Prostate gland (tissue), 2 donors: ENCODE data around the gene PRDX4. TPM values are rescaled to one million over a fixed set of nuclear protein-coding genes. Genes with fewer than 3 reads are reported as not detected.
A peak's percentile ranks its signal among the peaks of the same experiment; 100 is the strongest.

ENCODE experiments used
- DNase-seq: peaks from one replicate; pipeline ENCODE4 v3.0.0-alpha.2; 2019; ENCODE audit warnings: low spot score
- H3K27ac ChIP-seq, 2 donors: fragments of 200-600 bp; sonication (generic); 2 replicates each; pipeline ENCODE4 v1.5.1; 2017 to 2019
- H3K27me3 ChIP-seq: fragments of 200-600 bp; sonication (generic); replicated peaks from 2 replicates; pipeline ENCODE4 v1.5.1; 2019; ENCODE audit not compliant: insufficient read depth
- H3K36me3 ChIP-seq, 2 donors: fragments of 200-600 bp; sonication (generic); 1 replicate in 1 of 2; 2 replicates in 1 of 2; pipeline versions ENCODE4 v1.5.1 to v1.8.1; 2017 to 2019
- H3K4me1 ChIP-seq: fragments of 200-600 bp; sonication (generic); replicated peaks from 2 replicates; pipeline ENCODE4 v1.5.1; 2019
- H3K4me3 ChIP-seq, 2 donors: fragments of 200-600 bp; sonication (generic); 2 replicates each; pipeline ENCODE4 v1.5.1; 2017 to 2019
- H3K9me3 ChIP-seq: fragments of 200-600 bp; sonication (generic); 2 replicates; pipeline ENCODE4 v1.5.1; 2017
- POLR2A ChIP-seq: fragments of 450-650 bp; IDR thresholded peaks from one replicate; pipeline ENCODE4 v1.6.1; 2016; ENCODE audit warnings: antibody characterized with exemption, mild to moderate bottlenecking
- POLR2AphosphoS5 ChIP-seq: sonication (generic); formaldehyde crosslinking; IDR thresholded peaks from one replicate; pipeline ENCODE4 v1.6.1; 2017; ENCODE audit warnings: antibody characterized with exemption
- WGBS: methylation state at CpG from one replicate; pipeline ENCODE4 v1.1.5; 2018; 5-methylcytosine and 5-hydroxymethylcytosine counted together
- intact Hi-C: fragments of 100-400 bp; cut with DNase I; formaldehyde crosslinking; loops from one replicate; pipeline ENCODE4 v1.14.2; 2022
- total RNA-seq, 2 donors: library from RNA; depleted of rRNA; stranded (reverse); fragments of >200 nt; gene quantifications; one replicate each; pipeline ENCODE4 v1.1.0, GENCODE V29; 2016
- TF ChIP-seq, protein P1 (sequence below), 4 experiments: fragments of 200-600 bp in 2 of 4; fragments of 450-650 bp in 2 of 4; sonication (generic) in 2 of 4; IDR thresholded peaks; 1 replicate in 3 of 4; 2 replicates in 1 of 4; pipeline ENCODE4 v1.5.1; 2016 to 2019; ENCODE audit warnings: antibody characterized with exemption in 4 of 4, mild to moderate bottlenecking in 2 of 4, moderate library complexity in 2 of 4

The PRDX4 gene
- total RNA-seq, 2 donors from 2014 or later, result 193 to 200 TPM

DNA sequence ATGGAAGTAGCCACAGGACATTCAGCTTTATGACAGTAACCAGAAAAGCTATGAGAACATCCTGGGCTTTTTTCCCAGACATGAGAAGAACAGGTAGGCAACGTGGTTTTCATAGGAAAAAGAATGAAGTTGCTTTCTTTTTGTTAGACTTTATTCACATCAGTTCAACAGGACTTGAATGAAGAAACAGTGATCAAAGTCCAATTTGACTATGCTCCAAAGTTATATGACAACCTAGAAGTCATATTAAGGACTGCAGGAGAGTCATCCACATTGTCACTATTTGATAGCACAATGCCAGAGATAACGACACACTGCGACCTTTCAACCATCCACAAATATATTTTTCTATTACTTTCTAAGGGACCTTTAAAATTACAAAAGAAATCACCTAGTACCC lies 39.2 kb upstream of the PRDX4 start:
- no peaks in the 10 kb centered on the region for H3K4me1 ChIP-seq
- intact Hi-C loops, result no loop called here
- no peaks in the 10 kb centered on the region for H3K27me3 ChIP-seq

DNA sequence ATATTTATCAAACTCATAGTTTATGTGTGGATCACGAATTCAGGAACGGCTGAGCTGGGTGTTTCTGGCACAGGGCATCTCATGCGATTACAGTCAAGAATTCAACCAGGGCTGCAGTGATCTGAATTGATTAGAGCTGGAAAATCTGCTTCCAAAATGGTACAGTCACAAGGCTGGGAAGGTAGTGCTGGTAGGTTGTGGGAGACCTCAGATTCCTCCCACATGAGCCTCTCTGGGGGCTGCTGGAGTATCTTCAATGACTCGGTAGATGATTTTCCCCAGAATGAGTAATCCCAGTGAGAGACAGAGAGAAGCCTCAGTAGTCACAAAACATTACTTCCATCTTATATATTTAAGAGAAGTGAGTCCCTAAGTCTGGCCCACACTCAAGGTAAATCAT lies 36.2 kb upstream of the PRDX4 start:
- Histone ChIP-seq H3K27me3 (no peaks in the 10 kb centered on the region), H3K4me3 (no peak overlapping the region), H3K9me3 (no peaks in the 10 kb centered on the region), H3K4me1 (no peaks in the 10 kb centered on the region), H3K27ac (no peak overlapping the region), H3K36me3 (no peaks in the 10 kb centered on the region)
- intact Hi-C loops, result no loop called here
- TF ChIP-seq POLR2A, result no peak
- TF ChIP-seq, protein P1, sequence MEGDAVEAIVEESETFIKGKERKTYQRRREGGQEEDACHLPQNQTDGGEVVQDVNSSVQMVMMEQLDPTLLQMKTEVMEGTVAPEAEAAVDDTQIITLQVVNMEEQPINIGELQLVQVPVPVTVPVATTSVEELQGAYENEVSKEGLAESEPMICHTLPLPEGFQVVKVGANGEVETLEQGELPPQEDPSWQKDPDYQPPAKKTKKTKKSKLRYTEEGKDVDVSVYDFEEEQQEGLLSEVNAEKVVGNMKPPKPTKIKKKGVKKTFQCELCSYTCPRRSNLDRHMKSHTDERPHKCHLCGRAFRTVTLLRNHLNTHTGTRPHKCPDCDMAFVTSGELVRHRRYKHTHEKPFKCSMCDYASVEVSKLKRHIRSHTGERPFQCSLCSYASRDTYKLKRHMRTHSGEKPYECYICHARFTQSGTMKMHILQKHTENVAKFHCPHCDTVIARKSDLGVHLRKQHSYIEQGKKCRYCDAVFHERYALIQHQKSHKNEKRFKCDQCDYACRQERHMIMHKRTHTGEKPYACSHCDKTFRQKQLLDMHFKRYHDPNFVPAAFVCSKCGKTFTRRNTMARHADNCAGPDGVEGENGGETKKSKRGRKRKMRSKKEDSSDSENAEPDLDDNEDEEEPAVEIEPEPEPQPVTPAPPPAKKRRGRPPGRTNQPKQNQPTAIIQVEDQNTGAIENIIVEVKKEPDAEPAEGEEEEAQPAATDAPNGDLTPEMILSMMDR (IDR thresholded peaks at IDR 0.05), result no peak
- TF ChIP-seq POLR2AphosphoS5, result no peak
- no peak for DNase-seq
- 76% methylated on average over 4 of the region's 4 CpGs for WGBS

More for the DNA sequence above, 39.2 kb upstream of the PRDX4 start:
- H3K9me3 ChIP-seq, result no peaks in the 10 kb centered on the region
- H3K36me3 ChIP-seq, result no peaks in the 10 kb centered on the region
- 84% methylated on average over 3 of the region's 3 CpGs for WGBS
- TF ChIP-seq POLR2AphosphoS5 (no peak), POLR2A (no peak)
- TF ChIP-seq, protein P1 (IDR thresholded peaks at IDR 0.05), result no peak
- no peak for DNase-seq
- no peak overlapping the region for H3K4me3 ChIP-seq
- no peak overlapping the region for H3K27ac ChIP-seq

DNA sequence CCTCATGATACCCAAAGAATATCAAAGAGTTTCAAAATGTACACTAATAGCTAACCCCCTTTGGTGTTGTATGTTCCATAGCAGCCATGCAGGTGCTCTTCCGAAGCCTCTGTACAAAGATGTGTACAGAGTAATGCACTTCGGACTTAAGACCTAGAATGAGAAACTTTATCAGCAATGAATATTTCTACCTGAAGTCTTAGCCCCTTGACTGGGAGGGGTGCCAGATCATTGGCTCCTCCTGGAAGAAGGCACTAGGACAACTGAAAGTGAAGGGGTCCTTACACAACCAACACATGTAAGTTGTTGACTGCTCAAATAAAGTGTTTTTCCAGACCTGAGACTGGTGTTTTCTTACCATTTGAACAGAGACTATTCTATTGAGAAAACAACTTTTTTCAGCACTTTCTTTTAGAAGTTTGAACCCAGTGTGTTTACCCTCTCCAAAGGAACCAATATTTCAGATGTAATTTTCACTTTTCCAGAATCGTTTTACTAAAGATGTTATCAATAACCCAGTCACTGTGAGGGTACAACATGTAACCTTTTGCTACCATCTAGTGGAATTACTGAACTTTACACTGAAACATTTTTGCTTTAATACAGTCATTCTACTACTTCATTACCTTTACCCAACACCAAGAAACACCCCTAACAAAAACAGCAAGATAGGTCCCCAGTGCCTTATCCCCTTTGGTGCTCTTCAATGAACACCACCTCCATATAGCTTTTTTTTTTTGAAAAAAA lies 33.3 kb upstream of the PRDX4 start:
- Histone ChIP-seq H3K4me3 (no peak overlapping the region), H3K4me1 (no peaks in the 10 kb centered on the region), H3K9me3 (no peaks in the 10 kb centered on the region), H3K27me3 (no peaks in the 10 kb centered on the region), H3K27ac (no peak overlapping the region), H3K36me3 (no peaks in the 10 kb centered on the region)
- WGBS, result 57% methylated on average over 3 of the region's 3 CpGs
- no peak for DNase-seq
- TF ChIP-seq, protein P1 (IDR thresholded peaks at IDR 0.05), result peak in 1 of 4 experiments; percentile 11
- no peak for TF ChIP-seq POLR2AphosphoS5
- intact Hi-C loops, result no loop called here

DNA sequence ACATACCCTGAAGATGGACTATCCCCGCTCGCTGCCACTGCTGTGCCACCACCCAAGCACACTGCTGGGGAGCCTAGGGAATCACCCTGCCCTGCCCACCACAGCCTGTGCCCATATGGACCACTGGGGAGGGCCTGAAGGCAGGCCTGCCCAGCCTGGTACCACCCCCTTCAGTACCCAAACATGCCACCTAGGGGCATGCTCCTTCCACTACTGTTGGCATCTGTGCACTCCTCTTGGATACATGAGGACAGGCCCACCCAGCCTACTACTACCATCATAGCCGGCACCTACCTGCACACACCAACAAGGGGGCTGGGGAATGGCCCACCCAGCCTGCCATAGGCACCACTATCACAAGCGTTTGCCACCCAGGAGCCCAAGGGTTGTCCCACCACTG lies 30.1 kb upstream of the PRDX4 start:
- H3K27ac ChIP-seq, result no peak overlapping the region
- H3K36me3 ChIP-seq, result no peaks in the 10 kb centered on the region
- H3K27me3 ChIP-seq, result no peaks in the 10 kb centered on the region
- H3K4me1 ChIP-seq, result no peaks in the 10 kb centered on the region
- intact Hi-C loops, result no loop called here
- no peak overlapping the region for H3K4me3 ChIP-seq
- TF ChIP-seq, protein P1 (IDR thresholded peaks at IDR 0.05), result no peak
- TF ChIP-seq POLR2AphosphoS5, result no peak
- TF ChIP-seq POLR2A, result no peak
- no peak for DNase-seq
- no peaks in the 10 kb centered on the region for H3K9me3 ChIP-seq
- WGBS, result 81% methylated on average over 3 of the region's 4 CpGs

DNA sequence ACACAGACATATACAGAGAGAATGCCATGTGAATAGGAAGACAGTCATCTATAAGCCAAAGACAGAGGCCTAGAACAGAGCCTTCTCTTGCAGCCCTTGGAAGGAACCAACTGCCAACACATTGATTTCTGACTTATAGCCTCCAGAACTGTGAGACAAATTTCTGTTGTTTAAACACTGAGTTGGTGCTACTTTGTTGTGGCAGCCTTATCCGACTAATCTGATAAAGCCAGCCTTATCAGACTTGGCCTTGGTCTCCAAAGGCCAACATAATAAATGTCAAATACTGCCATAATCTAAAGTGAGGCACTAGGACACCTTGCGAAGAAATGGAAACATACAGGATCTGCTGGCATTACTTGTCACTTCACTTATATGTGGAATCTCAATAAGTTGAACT lies 24.3 kb upstream of the PRDX4 start:
- Histone ChIP-seq H3K4me1 (no peaks in the 10 kb centered on the region), H3K4me3 (no peak overlapping the region), H3K9me3 (no peaks in the 10 kb centered on the region), H3K27me3 (no peaks in the 10 kb centered on the region), H3K27ac (no peak overlapping the region), H3K36me3 (no peaks in the 10 kb centered on the region)
- DNase-seq, result no peak
- no peak for TF ChIP-seq POLR2A
- TF ChIP-seq POLR2AphosphoS5, result no peak
- TF ChIP-seq, protein P1 (IDR thresholded peaks at IDR 0.05), result no peak
- WGBS, result 58% methylated on average over 2 of the region's 2 CpGs
- intact Hi-C loops, result no loop called here
